MM.1S (cell line): ENCODE measurements around the gene YTHDF1.

Experiments
- CTCF ChIP-seq: fragments of 300-600 bp; sonication (generic); IDR thresholded peaks from 2 replicates; pipeline ENCODE4 v1.5.1; 2016; ENCODE audit warnings: antibody characterized with exemption, low read length, mixed read lengths
- EZH2 ChIP-seq: fragments of 300-600 bp; sonication (generic); optimal IDR thresholded peaks from 2 replicates; pipeline ENCODE3; 2017; ENCODE audit warnings: low read depth, mild to moderate bottlenecking, antibody characterized with exemption, low read length, mixed read lengths
- EZH2phosphoT487 ChIP-seq: fragments of 300-600 bp; sonication (generic); IDR thresholded peaks from 2 replicates; pipeline ENCODE4 v1.6.1; 2018; ENCODE audit warnings: antibody characterized with exemption, low read length

- no peak for TF ChIP-seq CTCF
- TF ChIP-seq EZH2: no peak
- no peak for TF ChIP-seq EZH2phosphoT487
Measured at GRCh38 chr20:63198606-63199005, 17.3 kb downstream of the YTHDF1 start.
